Measurements from ENCODE around the gene ZNF587B.

Gene ZNF587B

GRCh38 chr19:57814505-57815246 lies 15.4 kb upstream of the ZNF587B start, which contains the start of gene ZNF552:
Gene ZNF552, minus strand, starts transcription at chr19:57814913. Its CDS starts 170 bp downstream, at chr19:57814743.
- Histone ChIP-seq H3K9ac (ENCODE audit: low read depth, low read length) (peak within 1 kb of the TSS; percentile 63), H3K9me3 (ENCODE audit: insufficient read depth, low read length, severe bottlenecking) (no peaks in the 10 kb centered on the region), H3K79me2 (ENCODE audit: insufficient read depth, low read length) (peaks cover 54% of the 10 kb centered on the region), H3K4me3 (ENCODE audit: low read depth in 1 of 2, low read length in 2 of 2) (peak within 1 kb of the TSS; percentile 68 to 69), H3K27ac (ENCODE audit: low read length) (peak within 1 kb of the TSS; percentile 73), H3K4me2 (ENCODE audit: insufficient read depth, low read length) (peak within 1 kb of the TSS; percentile 91), H3K36me3 (ENCODE audit: insufficient read depth, low read length) (peaks cover 23% of the 10 kb centered on the region), H3K27me3 (ENCODE audit: insufficient read depth, low read length, poor library complexity) (no peaks in the 10 kb centered on the region), H4K20me1 (ENCODE audit: insufficient read depth, low read length) (peaks cover 7% of the 10 kb centered on the region; the same call in 1 of the 2 replicates), H2AFZ (ENCODE audit: low read depth, low read length) (peak within 1 kb of the TSS; percentile 82), H3K4me1 (ENCODE audit: insufficient read depth, low read length) (peaks cover 39% of the 10 kb centered on the region)
- ATAC-seq (ENCODE audit: insufficient read depth, low read depth) (peak; percentile 86), DNase-seq (peak; percentile 83)
- TF ChIP-seq, protein P1, sequence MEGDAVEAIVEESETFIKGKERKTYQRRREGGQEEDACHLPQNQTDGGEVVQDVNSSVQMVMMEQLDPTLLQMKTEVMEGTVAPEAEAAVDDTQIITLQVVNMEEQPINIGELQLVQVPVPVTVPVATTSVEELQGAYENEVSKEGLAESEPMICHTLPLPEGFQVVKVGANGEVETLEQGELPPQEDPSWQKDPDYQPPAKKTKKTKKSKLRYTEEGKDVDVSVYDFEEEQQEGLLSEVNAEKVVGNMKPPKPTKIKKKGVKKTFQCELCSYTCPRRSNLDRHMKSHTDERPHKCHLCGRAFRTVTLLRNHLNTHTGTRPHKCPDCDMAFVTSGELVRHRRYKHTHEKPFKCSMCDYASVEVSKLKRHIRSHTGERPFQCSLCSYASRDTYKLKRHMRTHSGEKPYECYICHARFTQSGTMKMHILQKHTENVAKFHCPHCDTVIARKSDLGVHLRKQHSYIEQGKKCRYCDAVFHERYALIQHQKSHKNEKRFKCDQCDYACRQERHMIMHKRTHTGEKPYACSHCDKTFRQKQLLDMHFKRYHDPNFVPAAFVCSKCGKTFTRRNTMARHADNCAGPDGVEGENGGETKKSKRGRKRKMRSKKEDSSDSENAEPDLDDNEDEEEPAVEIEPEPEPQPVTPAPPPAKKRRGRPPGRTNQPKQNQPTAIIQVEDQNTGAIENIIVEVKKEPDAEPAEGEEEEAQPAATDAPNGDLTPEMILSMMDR (IDR thresholded peaks at IDR 0.05; ENCODE audit: borderline replicate concordance, extremely low read depth, low read length, poor library complexity, severe bottlenecking): no peak
- no peak for TF ChIP-seq EZH2 (IDR thresholded peaks at IDR 0.05; ENCODE audit: borderline replicate concordance, low read depth, low read length, severe bottlenecking)

- peaks cover 15% of the 10 kb centered on the region for H3K36me3 ChIP-seq (ENCODE audit: insufficient read depth, low read length)
- no peak for TF ChIP-seq EZH2 (IDR thresholded peaks at IDR 0.05; ENCODE audit: borderline replicate concordance, low read depth, low read length, severe bottlenecking)
- peaks cover 44% of the 10 kb centered on the region for H3K4me1 ChIP-seq (ENCODE audit: insufficient read depth, low read length)
- no peaks in the 10 kb centered on the region for H3K9me3 ChIP-seq (ENCODE audit: insufficient read depth, low read length, severe bottlenecking)
- H4K20me1 ChIP-seq (ENCODE audit: insufficient read depth, low read length): peaks cover 7% of the 10 kb centered on the region; the same call in 1 of the 2 replicates
- H3K4me3 ChIP-seq (ENCODE audit: low read depth in 1 of 2, low read length in 2 of 2): peak overlapping the region in 1 of 2 experiments; percentile 69; a peak in 2 of 4 replicates
- DNase-seq: no peak
- H3K27ac ChIP-seq (ENCODE audit: low read length): 0 out of 2 replicates have a peak overlapping the region, but pooled peaks have one; percentile 5
- peak overlapping the region; percentile 91 for H3K4me2 ChIP-seq (ENCODE audit: insufficient read depth, low read length)
- H2AFZ ChIP-seq (ENCODE audit: low read depth, low read length): peak overlapping the region; percentile 82; the same call in 1 of the 2 replicates
- no peaks in the 10 kb centered on the region for H3K27me3 ChIP-seq (ENCODE audit: insufficient read depth, low read length, poor library complexity)
- H3K79me2 ChIP-seq (ENCODE audit: insufficient read depth, low read length): peaks cover 54% of the 10 kb centered on the region
- no peak overlapping the region for H3K9ac ChIP-seq (ENCODE audit: low read depth, low read length)
- ATAC-seq (ENCODE audit: insufficient read depth, low read depth): no peak
These were observed 14.6 kb upstream of the ZNF587B start for GRCh38 chr19:57815247-57816075.

DNA sequence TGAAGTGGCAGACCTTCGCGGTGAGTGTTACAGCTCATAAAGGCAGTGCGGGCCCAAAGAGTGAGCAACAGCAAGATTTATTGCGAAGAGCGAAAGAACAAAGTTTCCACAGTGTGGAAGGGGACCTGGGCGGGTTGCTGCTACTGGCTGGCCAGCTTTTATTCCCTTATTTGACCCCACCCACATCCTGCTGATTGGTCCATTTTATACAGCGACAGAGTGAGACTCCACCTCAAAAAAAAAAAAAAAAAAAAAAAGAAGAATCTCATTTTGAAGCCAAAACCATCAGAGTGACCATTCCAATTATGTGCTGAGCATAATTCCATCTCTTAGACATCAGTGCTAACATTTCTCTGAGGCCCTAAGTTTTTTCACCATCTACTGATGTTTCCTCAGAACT lies 13.4 kb upstream of the ZNF587B start:
- ATAC-seq (ENCODE audit: insufficient read depth, low read depth) (no peak), DNase-seq (no peak)
- Histone ChIP-seq H3K4me2 (ENCODE audit: insufficient read depth, low read length) (no peak overlapping the region), H4K20me1 (ENCODE audit: insufficient read depth, low read length) (peaks cover 12% of the 10 kb centered on the region; the same call in 1 of the 2 replicates), H3K27ac (ENCODE audit: low read length) (no peak overlapping the region), H3K27me3 (ENCODE audit: insufficient read depth, low read length, poor library complexity) (no peaks in the 10 kb centered on the region), H3K79me2 (ENCODE audit: insufficient read depth, low read length) (peaks cover 60% of the 10 kb centered on the region), H3K9ac (ENCODE audit: low read depth, low read length) (no peak overlapping the region), H2AFZ (ENCODE audit: low read depth, low read length) (no peak overlapping the region), H3K36me3 (ENCODE audit: insufficient read depth, low read length) (peaks cover 20% of the 10 kb centered on the region), H3K9me3 (ENCODE audit: insufficient read depth, low read length, severe bottlenecking) (no peaks in the 10 kb centered on the region), H3K4me1 (ENCODE audit: insufficient read depth, low read length) (peaks cover 51% of the 10 kb centered on the region), H3K4me3 (ENCODE audit: low read depth in 1 of 2, low read length in 2 of 2) (no peak overlapping the region)
- no peak for TF ChIP-seq EZH2 (IDR thresholded peaks at IDR 0.05; ENCODE audit: borderline replicate concordance, low read depth, low read length, severe bottlenecking)
- TF ChIP-seq, protein P1 (IDR thresholded peaks at IDR 0.05; ENCODE audit: borderline replicate concordance, extremely low read depth, low read length, poor library complexity, severe bottlenecking): no peak
